IMR-90 (cell line): Measurements from ENCODE around the gene PLXDC2. TPM values are rescaled to one million over a fixed set of nuclear protein-coding genes. Genes with fewer than 3 reads are reported as not detected.
A peak's percentile ranks its signal among the peaks of the same experiment; 100 is the strongest.

Source experiments
- ATAC-seq: fragments of 200-7000 bp; cut with Tn5 transposase; 2 replicates; pipeline ENCODE4 v1.9.1; 2020; ENCODE audit warnings: low read depth, mild to moderate bottlenecking, moderate library complexity
- BruUV-seq: library from RNA; stranded (reverse); fragments of 400-500 nt; replicated peaks from 2 replicates; lab custom pipeline; 2021; lab: Mats Ljungman, UMichigan
- CTCF ChIA-PET: fragments of 300-600 bp; formaldehyde crosslinking; extraction: SDS; loops from one replicate; lab custom pipeline; 2021; ENCODE audit warnings: antibody characterized with exemption; lab: Yijun Ruan, JAX
- POLR2A ChIA-PET: fragments of 300-600 bp; sonication (Branson Sonifier 250); formaldehyde crosslinking; loops from one replicate; lab custom pipeline; 2022; ENCODE audit warnings: antibody characterized with exemption; ENCODE audit not compliant: unreplicated experiment; lab: Charles Lee
- DNase-seq: peaks from one replicate; pipeline ENCODE4 v3.0.0; 2013
- H2AFZ ChIP-seq: replicated peaks from 2 replicates; pipeline ENCODE3; 2013; ENCODE audit warnings: low read length, mild to moderate bottlenecking; ENCODE audit not compliant: poor library complexity
- H2AK5ac ChIP-seq: 2 replicates; pipeline ENCODE4 v1.6.1; 2013; ENCODE audit warnings: low read depth, low read length, inconsistent platforms
- H2AK9ac ChIP-seq: replicated peaks from 2 replicates; pipeline ENCODE3; 2013; ENCODE audit warnings: mild to moderate bottlenecking, low read depth, low read length, moderate library complexity; ENCODE audit not compliant: poor library complexity
- H2BK120ac ChIP-seq: 2 replicates; pipeline ENCODE4 v1.6.1; 2013; ENCODE audit warnings: low read depth, low read length, inconsistent platforms
- H2BK15ac ChIP-seq: 3 replicates; pipeline ENCODE4 v1.6.1; 2013; ENCODE audit warnings: low read depth, low read length, inconsistent platforms
- H2BK20ac ChIP-seq: 2 replicates; pipeline ENCODE4 v1.6.1; 2013; ENCODE audit warnings: low read depth, mild to moderate bottlenecking, inconsistent platforms, low read length, moderate library complexity
- H2BK5ac ChIP-seq: 2 replicates; pipeline ENCODE4 v1.6.1; 2013; ENCODE audit warnings: mild to moderate bottlenecking, low read depth, low read length, inconsistent platforms; ENCODE audit not compliant: poor library complexity, severe bottlenecking
- H3K14ac ChIP-seq: replicated peaks from 2 replicates; pipeline ENCODE4 v1.6.1; 2013; ENCODE audit warnings: low read depth, low read length, inconsistent platforms
- H3K18ac ChIP-seq: 2 replicates; pipeline ENCODE4 v1.6.1; 2013; ENCODE audit warnings: low read depth, low read length, control low read depth
- H3K23ac ChIP-seq: 2 replicates; pipeline ENCODE4 v1.6.1; 2013; ENCODE audit warnings: low read depth, low read length, inconsistent platforms
- H3K27ac ChIP-seq: 2 replicates; pipeline ENCODE4 v1.5.1; 2013; ENCODE audit warnings: mild to moderate bottlenecking, control low read depth, low read length; ENCODE audit not compliant: insufficient read depth
- H3K27me3 ChIP-seq: 2 replicates; pipeline ENCODE4 v1.6.1; 2013; ENCODE audit warnings: low read length; ENCODE audit not compliant: control insufficient read depth, insufficient read depth
- H3K36me3 ChIP-seq: 2 replicates; pipeline ENCODE4 v1.6.1; 2013; ENCODE audit warnings: low read length, mixed read lengths; ENCODE audit not compliant: control insufficient read depth, insufficient read depth
- H3K4ac ChIP-seq: 2 replicates; pipeline ENCODE4 v1.6.1; 2013; ENCODE audit warnings: low read depth, low read length, inconsistent platforms
- H3K4me1 ChIP-seq: 2 replicates; pipeline ENCODE4 v1.6.1; 2013; ENCODE audit warnings: low read length, mixed read lengths; ENCODE audit not compliant: control insufficient read depth, insufficient read depth
- H3K4me2 ChIP-seq: 2 replicates; pipeline ENCODE4 v1.6.1; 2013; ENCODE audit warnings: low read depth, mild to moderate bottlenecking, control low read depth, low read length, moderate library complexity
- H3K4me3 ChIP-seq: 2 replicates; pipeline ENCODE4 v1.5.1; 2013; ENCODE audit warnings: low read depth, mild to moderate bottlenecking, control low read depth, low read length, moderate library complexity; ENCODE audit not compliant: insufficient read depth
- H3K56ac ChIP-seq: 2 replicates; pipeline ENCODE4 v1.6.1; 2013; ENCODE audit warnings: low read length, inconsistent platforms; ENCODE audit not compliant: insufficient read depth; ENCODE audit errors: extremely low read depth
- H3K79me1 ChIP-seq, 2 experiments: 2 replicates each; pipeline ENCODE4 v1.6.1; 2013; ENCODE audit warnings: low read length in 2 of 2, inconsistent platforms in 1 of 2, low read depth in 1 of 2
- H3K9ac ChIP-seq: 2 replicates; pipeline ENCODE4 v1.6.1; 2013; ENCODE audit warnings: low read depth, low read length, control low read depth
- H3K9me1 ChIP-seq: 2 replicates; pipeline ENCODE4 v1.6.1; 2013; ENCODE audit warnings: low read length, inconsistent platforms; ENCODE audit not compliant: insufficient read depth
- H3K9me3 ChIP-seq: 2 replicates; pipeline ENCODE4 v1.6.1; 2013; ENCODE audit warnings: low read length; ENCODE audit not compliant: control insufficient read depth, insufficient read depth
- H4K20me1 ChIP-seq: 2 replicates; pipeline ENCODE4 v1.6.1; 2013; ENCODE audit warnings: low read length, inconsistent platforms; ENCODE audit not compliant: insufficient read depth
- H4K5ac ChIP-seq: 2 replicates; pipeline ENCODE4 v1.6.1; 2013; ENCODE audit warnings: mild to moderate bottlenecking, low read depth, low read length, control low read depth
- H4K8ac ChIP-seq, 2 experiments: 2 replicates each; pipeline ENCODE4 v1.6.1; 2013; ENCODE audit warnings: low read depth in 2 of 2, low read length in 2 of 2, control low read depth in 1 of 2, inconsistent platforms in 1 of 2
- H4K91ac ChIP-seq: 2 replicates; pipeline ENCODE4 v1.6.1; 2013; ENCODE audit warnings: low read depth, low read length, inconsistent platforms; ENCODE audit not compliant: insufficient read depth
- CTCF ChIP-seq: conservative IDR thresholded peaks from 2 replicates; pipeline ENCODE4 v1.5.1; 2012; ENCODE audit warnings: mild to moderate bottlenecking, low read depth, low read length, improper control_type of control experiment
- MAFK ChIP-seq: IDR thresholded peaks from 2 replicates; pipeline ENCODE4 v1.6.1; 2012; ENCODE audit warnings: low read depth, low read length, improper control_type of control experiment
- WGBS, 2 experiments: methylation state at CpG; one replicate each; pipeline versions ENCODE4 v1.1.5 to v1.1.7; 2013; ENCODE audit warnings: missing lambda C conversion rate in 2 of 2; ENCODE audit not compliant: insufficient read length in 1 of 2; ENCODE audit errors: extremely low coverage in 2 of 2; 5-methylcytosine and 5-hydroxymethylcytosine counted together
- dilution Hi-C: fragments of 300-500 bp; cut with HindIII; formaldehyde crosslinking; loops from one replicate; pipeline ENCODE4 v1.14.3; 2018; ENCODE audit warnings: low sequenced_read_pairs; ENCODE audit not compliant: unreplicated experiment
- in situ Hi-C: fragments of 300-500 bp; cut with MboI; formaldehyde crosslinking; loops from 3 replicates; pipeline ENCODE4 v1.14.3; 2019; ENCODE audit warnings: low sequenced_read_pairs, inconsistent platforms, mixed read lengths
- intact Hi-C: fragments of 100-400 bp; cut with micrococcal nuclease; formaldehyde crosslinking; loops from 2 replicates; pipeline ENCODE4 v1.10.0; 2022
- polyA plus RNA-seq, 3 experiments: library from polyadenylated mRNA; depleted of rRNA; stranded (reverse); fragments of >200 nt; gene quantifications; 2 replicates each; pipeline ENCODE4 v1.2.3, GENCODE V29; 2012; ENCODE audit warnings: low replicate concordance in 1 of 3
- total RNA-seq: library from RNA; depleted of rRNA; stranded (reverse); fragments of >200 nt; gene quantifications from 2 replicates; pipeline ENCODE4 v1.2.3, GENCODE V29; 2012

PLXDC2 gene
- total and polyA plus RNA-seq, 2 of the 4 experiments (the other 2 are of a cell fraction) = 3.2 to 6.1 TPM

DNA sequence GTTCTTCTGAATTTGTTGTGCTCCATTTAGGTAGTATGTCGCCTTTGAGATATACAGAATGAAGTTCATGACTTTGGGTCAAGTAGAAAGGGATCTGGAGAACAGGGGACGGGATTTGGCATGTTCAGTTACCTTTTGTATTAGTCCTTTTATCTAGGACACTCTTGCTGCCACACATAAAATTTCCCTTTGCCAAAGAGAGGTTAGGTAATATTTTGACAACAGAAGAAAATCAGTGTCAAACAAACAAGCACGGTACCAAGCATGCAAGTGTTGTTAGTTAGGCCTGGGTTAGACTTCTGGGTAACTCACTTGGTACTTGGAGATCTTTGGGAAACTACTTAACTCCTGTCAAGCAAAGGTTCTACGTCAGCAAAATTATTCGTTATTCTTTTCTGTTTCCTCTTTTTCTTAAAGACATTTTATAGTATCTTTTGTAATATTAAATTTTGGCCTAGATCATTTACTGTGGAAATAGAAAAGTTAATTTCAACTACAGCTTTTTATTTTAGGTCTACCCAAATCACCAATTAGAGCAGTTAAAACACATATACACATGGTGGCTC lies 116.7 kb downstream of the PLXDC2 start:
- WGBS, 2 experiments = no CpG with 5 or more reads among the region's 5 CpGs
- no peak overlapping the region for H3K4ac ChIP-seq

More for the DNA sequence above, 116.7 kb downstream of the PLXDC2 start:
- no peak for TF ChIP-seq CTCF
- TF ChIP-seq MAFK = peak; percentile 30; the same call in 1 of the 2 replicates
- Histone ChIP-seq H3K9me3 (no peaks in the 10 kb centered on the region), H3K14ac (no peak overlapping the region), H3K27ac (no peak overlapping the region), H3K4me1 (peaks cover 5% of the 10 kb centered on the region; the same call in 1 of the 2 replicates), H2BK5ac (no peak overlapping the region), H2BK15ac (no peak overlapping the region), H4K91ac (no peak overlapping the region), H3K9ac (no peak overlapping the region), H3K56ac (no peak overlapping the region), H3K36me3 (no peaks in the 10 kb centered on the region), H3K18ac (no peak overlapping the region), H3K23ac (no peak overlapping the region), H4K8ac (no peak overlapping the region), H2BK120ac (no peak overlapping the region), H2AFZ (no peak overlapping the region), H4K20me1 (no peaks in the 10 kb centered on the region), H2AK9ac (no peak overlapping the region), H4K5ac (no peak overlapping the region), H2BK20ac (no peak overlapping the region), H3K4me3 (no peak overlapping the region), H3K27me3 (no peaks in the 10 kb centered on the region), H3K9me1 (peaks cover 4% of the 10 kb centered on the region; the same call in 1 of the 2 replicates), H3K79me1 (no peaks in the 10 kb centered on the region), H3K4me2 (no peak overlapping the region), H2AK5ac (no peak overlapping the region)
- ATAC-seq (no peak), DNase-seq (no peak)
- no TSS peak for BruUV-seq
- intact Hi-C loops (no loop called here), dilution Hi-C loops (no loop called here), in situ Hi-C loops (no loop called here)
- POLR2A ChIA-PET = no interaction called here
- CTCF ChIA-PET = interaction anchor here (0.5 kb wide), 1 partner anchor 1248 kb away, joined by 4 read pairs; no protein-coding TSS in a partner anchor
